ENCODE measurements around the gene PPP2R2B.

Gene PPP2R2B

GRCh38 chr5:146884066-146884626 lies 5.6 kb upstream of the PPP2R2B start:
- no peak for FAIRE-seq

DNA sequence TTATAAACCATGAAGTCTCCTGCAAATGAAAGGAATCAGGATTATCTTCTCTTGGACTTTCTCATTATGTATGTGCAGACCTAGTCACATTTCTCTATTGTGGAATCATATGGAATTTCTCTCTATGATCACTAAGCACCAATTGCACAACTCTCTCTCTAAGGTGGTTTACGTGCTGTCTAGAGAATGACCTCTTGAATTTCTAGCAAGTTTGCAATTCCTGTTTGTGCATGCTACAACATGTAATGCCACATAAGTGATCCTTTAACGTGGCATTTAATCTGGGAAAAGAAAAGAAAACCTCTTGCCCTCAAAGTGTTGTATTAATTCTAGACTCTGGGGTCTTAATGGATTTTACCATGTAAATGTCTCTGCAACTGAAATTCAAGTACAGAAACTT lies 5.0 kb upstream of the PPP2R2B start:
- no peak for FAIRE-seq

DNA sequence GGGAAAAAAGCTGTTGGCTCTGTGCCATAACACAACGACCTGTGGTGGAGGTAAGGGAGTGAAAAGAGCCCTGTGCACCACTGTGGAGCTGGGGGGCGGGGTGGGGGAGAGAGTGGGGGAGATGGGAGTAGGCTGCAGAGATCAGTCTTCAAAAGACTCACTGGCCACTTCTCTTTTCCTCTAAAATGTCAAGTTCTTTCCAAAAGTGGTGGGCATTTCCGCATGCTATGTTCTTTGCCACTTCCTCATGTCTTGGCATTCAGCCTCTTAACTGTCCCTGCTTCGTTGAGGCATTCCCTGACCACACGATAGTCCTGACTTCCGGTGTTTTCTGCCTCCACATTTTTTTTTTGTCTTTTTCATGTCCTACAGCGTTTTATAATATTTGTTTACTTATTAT lies 2.4 kb upstream of the PPP2R2B start:
- no peak for FAIRE-seq

DNA sequence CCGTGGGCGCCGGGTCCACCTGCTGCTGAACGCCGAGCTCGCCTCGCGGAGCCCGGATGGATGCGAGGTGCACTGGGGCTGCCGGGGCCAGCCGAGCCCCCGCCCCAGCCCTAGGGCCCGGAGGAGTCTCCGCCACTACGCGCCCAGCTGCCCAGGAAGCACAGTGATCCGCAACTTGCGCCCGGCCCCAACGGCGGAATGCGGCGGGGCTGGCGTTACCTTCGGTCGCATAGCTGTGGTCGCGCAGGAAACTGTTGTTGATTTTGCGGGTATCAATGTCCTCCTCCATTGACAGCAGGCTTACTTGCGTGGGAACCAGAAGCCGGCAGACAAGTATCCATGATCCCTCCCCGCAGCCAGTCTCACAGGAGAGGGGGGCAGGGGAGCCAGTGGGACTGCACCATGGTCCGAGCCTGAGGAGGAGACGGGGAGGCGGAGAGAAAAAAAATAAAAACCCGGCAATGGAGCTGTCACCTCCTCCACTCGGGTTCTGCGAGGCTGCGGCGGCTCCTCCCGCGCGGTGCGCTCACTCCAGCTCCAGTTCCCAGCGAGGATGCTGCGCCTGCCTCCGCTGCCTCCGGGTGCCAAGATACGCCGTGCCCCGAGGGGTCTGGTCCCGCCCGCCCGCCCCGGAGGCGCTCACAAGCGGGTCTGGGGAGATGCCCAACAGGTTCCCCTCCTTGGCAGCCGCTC lies 628 bp downstream of the PPP2R2B start:
- FAIRE-seq: no peak

DNA sequence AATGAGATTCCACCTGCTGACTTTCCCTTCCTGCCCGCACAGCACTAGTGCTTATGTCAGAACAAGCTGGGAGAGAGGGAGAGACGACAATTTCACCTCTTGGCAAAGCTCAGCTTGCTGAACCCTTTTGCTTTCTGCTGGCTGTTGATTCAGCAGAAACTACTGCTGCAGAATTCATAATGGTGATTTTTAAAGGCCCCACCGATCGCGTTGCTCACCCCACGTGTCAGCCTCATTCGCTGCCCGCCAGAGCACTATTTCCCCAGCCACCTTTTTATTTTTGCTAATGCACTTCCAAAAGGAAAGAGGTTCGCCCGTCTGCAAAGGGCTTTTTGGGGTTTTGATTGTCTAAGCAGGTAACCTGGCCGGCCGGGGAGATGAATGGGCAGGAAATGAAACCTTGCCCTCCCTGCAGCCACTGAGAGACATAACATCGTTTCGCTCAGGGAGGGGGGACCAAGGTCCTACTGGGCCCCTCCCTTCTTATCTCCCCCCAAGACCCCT lies 1.3 kb downstream of the PPP2R2B start:
- no peak for FAIRE-seq

DNA sequence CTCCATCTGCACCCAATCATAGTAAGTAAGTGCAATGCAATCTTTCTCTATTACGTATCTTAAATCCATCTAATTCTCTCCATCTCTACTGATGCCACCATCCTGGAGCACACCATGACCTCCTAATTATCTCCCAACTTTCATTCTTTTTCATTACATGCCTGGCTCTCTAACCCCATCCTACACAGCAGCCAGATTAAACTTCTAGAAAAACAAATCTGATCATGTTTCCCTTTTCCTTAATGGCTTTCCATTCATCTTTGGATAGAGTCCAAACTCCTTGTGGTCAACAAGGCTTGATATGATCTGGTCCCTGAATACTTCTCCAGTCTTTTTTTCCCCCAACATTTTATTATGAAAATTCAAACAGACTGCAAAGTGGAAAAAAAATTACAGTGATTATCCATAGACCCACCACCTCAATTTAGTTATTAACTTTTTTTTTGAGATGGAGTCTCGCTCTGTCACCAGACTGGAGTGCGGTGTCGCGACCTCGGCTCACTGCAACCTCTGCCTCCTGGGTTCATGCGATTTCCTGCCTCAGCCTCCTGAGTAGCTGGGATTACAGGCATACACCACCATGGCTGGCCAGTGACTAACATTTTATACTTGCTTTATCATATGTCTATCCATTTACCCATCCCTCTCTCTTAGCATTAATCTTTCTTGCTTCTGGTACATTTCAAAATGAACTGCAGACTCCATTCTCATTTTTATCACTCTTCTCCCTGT lies 5.2 kb downstream of the PPP2R2B start:
- FAIRE-seq: no peak

- no peak for FAIRE-seq
Observed at GRCh38 chr5:146872188-146872587, 6.4 kb downstream of the PPP2R2B start.

GRCh38 chr5:146867996-146868708 lies 10.4 kb downstream of the PPP2R2B start:
- FAIRE-seq: no peak

DNA sequence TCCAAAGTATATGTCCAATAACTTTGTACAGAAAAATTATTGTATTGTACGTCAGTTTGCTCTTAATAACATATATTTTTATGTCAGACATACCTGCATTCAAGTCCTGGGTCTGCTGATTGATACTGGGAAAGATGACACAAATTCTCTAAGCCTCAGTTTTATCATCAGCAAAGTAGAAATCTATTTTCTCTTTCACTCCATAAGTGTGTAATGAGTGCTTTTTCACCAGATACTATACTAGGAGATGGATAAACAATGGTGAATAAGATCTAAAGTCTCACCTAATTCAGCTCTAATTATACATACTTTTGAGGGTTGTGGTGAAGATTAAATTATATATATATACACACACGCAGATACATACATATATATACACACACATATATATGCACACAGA lies 12.3 kb downstream of the PPP2R2B start:
- no peak for FAIRE-seq

GRCh38 chr5:146862641-146863040 lies 15.9 kb downstream of the PPP2R2B start:
- no peak for FAIRE-seq

- FAIRE-seq: no peak
Observed at GRCh38 chr5:146860213-146860893, 18.2 kb downstream of the PPP2R2B start.

DNA sequence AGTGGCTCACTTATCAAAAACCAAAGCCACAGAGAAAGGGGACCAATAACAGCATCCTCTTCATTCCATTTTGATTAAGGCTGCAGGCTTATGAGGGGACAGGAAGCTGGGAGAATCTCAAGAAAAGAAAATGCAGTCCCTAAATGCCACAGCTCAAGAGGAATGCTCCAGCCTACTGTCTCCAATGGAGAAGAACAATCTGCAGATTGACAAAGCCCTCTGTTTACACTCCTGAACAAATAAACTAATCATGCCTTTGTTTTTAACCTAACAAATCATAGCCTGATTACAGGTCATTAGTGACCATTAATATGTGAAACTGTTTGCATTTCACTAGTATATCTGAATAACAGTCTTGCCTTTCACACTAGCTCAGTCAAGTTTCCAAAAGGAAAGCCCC lies 26.5 kb downstream of the PPP2R2B start:
- no peak for FAIRE-seq

- FAIRE-seq: no peak
Observed at GRCh38 chr5:146851133-146851532, 27.4 kb downstream of the PPP2R2B start.

DNA sequence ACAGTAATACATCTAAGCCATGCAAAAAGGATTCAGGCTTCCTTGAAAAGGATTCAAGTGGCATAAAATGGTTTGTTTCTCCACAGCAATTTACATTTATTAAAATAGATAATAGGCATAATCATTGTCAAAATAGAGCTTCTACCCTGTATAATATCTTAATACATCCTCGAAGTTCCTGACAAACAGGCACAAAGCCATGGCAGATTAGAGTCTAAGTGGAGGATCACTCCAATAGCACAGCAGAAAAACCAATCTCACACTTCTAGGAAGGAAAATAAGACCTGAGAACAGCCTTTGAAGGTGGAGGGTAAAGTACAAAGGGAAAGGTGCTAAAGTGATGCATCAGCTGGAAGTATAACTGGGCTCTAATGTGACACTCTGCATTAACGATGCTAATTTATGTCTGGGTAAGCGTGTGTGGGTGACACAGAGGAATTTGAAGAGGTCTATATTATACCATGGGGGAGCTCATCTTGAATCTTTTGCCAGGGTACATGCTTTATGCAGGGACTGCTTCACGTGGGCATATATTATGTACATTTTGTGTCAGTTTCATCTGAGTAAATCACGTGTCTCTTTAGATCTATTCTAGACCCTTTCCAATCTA lies 28.8 kb downstream of the PPP2R2B start:
- no peak for FAIRE-seq

GRCh38 chr5:146848133-146848532 lies 30.4 kb downstream of the PPP2R2B start:
- FAIRE-seq: no peak

GRCh38 chr5:146840016-146840415 lies 38.5 kb downstream of the PPP2R2B start:
- no peak for FAIRE-seq

- FAIRE-seq: no peak
Observed at GRCh38 chr5:146836226-146836842, 42.2 kb downstream of the PPP2R2B start.

DNA sequence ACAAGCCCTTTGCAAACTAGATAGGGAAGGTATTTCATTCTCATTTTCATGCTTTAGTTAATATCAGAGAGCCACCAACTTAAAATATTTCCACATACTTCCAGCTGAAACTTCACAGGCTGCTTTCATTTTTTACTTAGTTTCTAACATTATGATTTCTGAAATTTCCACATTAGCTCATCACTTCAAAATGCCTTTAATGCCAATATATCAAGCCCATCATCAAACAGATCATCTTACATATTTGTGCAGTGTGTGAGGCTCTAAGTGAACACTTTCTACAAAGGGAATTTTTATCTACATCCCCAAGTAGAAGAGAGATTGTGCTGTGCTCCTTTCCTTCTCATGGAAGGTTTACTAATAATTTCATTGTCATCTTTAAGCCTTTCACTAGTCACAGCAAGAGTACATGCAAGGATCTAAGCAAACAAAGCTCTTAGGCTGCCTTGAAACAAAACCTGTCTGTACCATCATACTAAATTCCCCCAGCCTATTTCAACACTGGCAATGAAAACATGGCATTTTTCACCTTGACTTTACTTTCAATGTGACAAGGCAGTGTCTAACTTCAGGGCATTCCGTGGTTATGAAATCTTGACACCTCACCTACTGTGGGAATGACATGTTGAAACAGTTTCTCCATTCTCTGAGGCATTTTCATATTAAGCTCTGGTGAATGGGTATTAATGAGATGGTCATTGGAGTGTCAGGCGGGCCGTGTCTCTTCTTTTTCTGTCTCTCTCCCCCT lies 45.4 kb downstream of the PPP2R2B start:
- FAIRE-seq: no peak

DNA sequence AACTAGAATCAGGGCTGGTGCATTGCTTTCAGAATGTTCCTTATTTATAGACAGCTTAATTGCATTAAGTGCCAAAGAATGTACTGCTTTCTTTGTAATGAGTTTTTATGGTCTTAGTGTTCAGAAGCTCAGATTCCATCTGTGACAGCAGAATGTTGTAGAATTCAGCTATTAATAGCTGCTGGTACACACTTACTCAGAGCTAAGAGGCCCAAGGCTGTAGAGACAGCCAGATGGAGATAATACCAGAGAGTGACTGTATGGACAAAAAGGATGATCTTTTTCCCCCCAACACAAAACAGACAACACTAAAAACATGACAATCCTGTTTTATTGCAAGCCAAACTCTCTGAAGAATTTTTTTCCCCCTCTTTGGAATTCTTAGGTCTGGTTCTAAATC lies 50.2 kb downstream of the PPP2R2B start:
- no peak for FAIRE-seq

GRCh38 chr5:146827901-146828300 lies 50.7 kb downstream of the PPP2R2B start:
- FAIRE-seq: no peak

- FAIRE-seq: no peak
Observed at GRCh38 chr5:146825033-146825432, 53.5 kb downstream of the PPP2R2B start.
